DMS 273 (cell line): Measurements from ENCODE around the gene PCNX2.
"Not testable (repeated sequence)": the region's sequence is repeated elsewhere in the genome, so short reads cannot be mapped to it uniquely, and the experiment has no call there.

Experiments used
- DNase-seq: peaks from one replicate; lab custom pipeline; 2025; ENCODE audit not compliant: unreplicated experiment; lab: John Stamatoyannopoulos, UW

The PCNX2 gene

GRCh38 chr1:233107716-233108130, 187.8 kb downstream of the PCNX2 start:
- not testable (repeated sequence) for DNase-seq

- no peak for DNase-seq
Measured at GRCh38 chr1:233107130-233107660, 188.3 kb downstream of the PCNX2 start.

GRCh38 chr1:233105225-233105624, 190.3 kb downstream of the PCNX2 start:
- no peak for DNase-seq

- DNase-seq, result no peak
Measured at GRCh38 chr1:233102341-233102740, 193.2 kb downstream of the PCNX2 start.

GRCh38 chr1:233097959-233098580, 197.5 kb downstream of the PCNX2 start:
- DNase-seq, result no peak

- DNase-seq, result no peak
Measured at GRCh38 chr1:233097546-233097945, 198.0 kb downstream of the PCNX2 start.

GRCh38 chr1:233094691-233095090, 200.8 kb downstream of the PCNX2 start:
- no peak for DNase-seq

GRCh38 chr1:233094269-233094668, 201.3 kb downstream of the PCNX2 start:
- no peak for DNase-seq

GRCh38 chr1:233090746-233091494, 204.6 kb downstream of the PCNX2 start:
- DNase-seq, result no peak

GRCh38 chr1:233089251-233089650, 206.3 kb downstream of the PCNX2 start:
- no peak for DNase-seq

- no peak for DNase-seq
Measured at GRCh38 chr1:233088613-233089012, 206.9 kb downstream of the PCNX2 start.

- no peak for DNase-seq
Measured at GRCh38 chr1:233086961-233087881, 208.3 kb downstream of the PCNX2 start.

GRCh38 chr1:233085566-233085965, 210.0 kb downstream of the PCNX2 start:
- no peak for DNase-seq

- no peak for DNase-seq
Measured at GRCh38 chr1:233082778-233083550, 212.6 kb downstream of the PCNX2 start.

- no peak for DNase-seq
Measured at GRCh38 chr1:233081735-233082134, 213.8 kb downstream of the PCNX2 start.

GRCh38 chr1:233080827-233081226, 214.7 kb downstream of the PCNX2 start:
- DNase-seq, result not testable (repeated sequence)

- no peak for DNase-seq
Measured at GRCh38 chr1:233080286-233080685, 215.2 kb downstream of the PCNX2 start.

GRCh38 chr1:233079574-233079973, 216.0 kb downstream of the PCNX2 start:
- no peak for DNase-seq

GRCh38 chr1:233078396-233078795, 217.1 kb downstream of the PCNX2 start:
- DNase-seq, result no peak

GRCh38 chr1:233075915-233076295, 219.6 kb downstream of the PCNX2 start:
- no peak for DNase-seq

GRCh38 chr1:233066087-233066486, 229.4 kb downstream of the PCNX2 start:
- DNase-seq, result no peak
